ENCODE results near the gene SLC4A1AP.

The SLC4A1AP gene

DNA sequence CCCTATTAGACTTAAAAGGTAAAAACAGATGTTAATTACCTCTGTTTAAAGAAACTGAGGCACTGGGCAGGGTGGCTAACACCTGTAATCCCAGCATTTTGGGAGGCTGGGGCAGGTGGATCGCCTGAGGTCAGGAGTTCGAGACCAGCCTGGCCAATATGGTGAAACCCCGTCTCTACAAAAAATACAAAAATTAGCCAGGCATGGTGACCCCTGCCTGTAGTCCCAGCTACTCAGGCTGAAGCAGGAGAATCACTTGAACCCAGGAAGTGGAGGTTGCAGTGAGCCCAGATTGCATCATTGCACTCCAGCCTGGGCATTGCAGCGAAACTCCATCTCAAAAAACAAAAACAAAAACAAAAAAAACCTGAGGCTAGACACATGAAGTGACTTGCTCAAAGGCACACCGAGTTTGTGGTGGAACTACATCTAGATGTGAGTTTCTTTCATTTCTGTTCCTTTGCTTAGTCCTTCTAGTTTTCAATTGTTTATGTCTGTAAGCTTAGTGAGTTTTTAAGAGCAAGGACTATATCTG, 40.7 kb downstream of the SLC4A1AP start:
- no peak for DNase-seq

DNA sequence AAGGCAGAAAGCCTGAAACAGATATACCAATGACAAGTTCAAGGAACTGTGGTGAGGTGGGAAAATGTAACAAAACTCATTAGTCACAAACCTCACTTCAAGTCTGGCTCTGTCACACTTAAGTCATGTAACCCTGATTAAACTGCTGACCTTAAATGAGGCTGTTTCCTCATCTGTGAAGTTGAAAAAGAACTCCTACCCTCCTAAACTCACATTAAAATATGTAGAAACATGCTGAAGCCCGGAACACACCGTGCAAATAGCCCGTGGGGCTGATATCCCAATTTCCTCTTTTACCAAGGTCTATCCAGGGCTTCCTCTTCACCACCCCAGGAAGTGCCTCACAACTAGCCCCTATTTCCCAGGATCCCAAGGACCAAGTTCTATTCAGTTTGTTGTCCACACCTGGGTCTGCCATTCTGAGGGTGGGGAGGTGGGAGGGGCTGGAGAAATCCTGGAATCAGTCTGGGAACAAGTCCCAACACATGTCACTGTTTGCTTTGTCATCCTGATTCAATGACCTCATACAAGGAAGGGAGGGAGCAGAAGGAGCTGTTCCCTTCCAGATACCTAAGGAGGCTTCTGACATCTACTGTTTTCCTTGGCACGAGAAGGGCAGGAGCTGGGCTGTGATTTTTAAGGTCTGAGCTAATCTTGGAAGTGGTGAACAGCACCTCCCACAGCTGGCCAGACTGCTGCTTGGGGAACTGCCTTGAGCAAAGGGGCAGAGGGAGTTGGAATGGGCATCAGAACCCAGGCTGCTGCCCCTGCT, 42.3 kb downstream of the SLC4A1AP start:
- DNase-seq: no peak

DNA sequence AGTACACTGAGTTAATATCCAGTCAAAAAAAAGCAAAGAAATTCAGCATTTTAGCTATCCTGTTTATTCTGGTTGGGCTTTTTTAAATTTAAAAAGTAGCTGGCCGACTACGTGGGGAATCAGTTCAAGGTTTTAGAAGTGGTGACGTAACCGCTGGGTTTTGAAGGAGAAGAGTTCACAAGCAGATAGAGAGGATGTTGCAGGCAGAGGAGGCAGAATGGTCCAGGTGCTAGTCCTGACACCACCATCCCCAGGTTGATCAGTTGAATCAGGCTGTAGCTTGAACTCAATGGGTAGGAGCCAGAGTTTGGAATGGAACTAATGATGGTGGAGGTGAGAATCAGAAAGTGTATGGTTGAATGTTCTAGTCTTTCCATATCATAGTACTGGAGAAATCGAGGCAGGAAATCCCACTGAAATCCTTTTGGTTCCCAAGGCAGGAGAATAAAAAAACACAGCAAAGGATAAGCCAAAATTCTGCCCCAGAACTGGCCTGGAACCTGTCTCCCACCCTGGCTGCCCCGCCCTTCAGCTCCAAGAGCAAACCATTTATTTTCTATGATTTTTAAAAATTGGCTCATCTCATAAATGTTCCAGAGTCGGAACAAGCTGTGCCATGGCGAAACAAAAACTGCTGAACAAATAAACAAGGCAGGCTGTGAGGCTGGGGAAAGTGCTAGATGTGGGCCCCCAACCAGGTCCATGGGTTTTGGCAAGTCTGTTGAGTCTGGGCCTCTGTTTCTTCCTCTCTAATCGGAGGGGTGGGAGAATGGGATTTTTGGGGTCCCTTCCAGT, 44.0 kb downstream of the SLC4A1AP start:
- no peak for DNase-seq

DNA sequence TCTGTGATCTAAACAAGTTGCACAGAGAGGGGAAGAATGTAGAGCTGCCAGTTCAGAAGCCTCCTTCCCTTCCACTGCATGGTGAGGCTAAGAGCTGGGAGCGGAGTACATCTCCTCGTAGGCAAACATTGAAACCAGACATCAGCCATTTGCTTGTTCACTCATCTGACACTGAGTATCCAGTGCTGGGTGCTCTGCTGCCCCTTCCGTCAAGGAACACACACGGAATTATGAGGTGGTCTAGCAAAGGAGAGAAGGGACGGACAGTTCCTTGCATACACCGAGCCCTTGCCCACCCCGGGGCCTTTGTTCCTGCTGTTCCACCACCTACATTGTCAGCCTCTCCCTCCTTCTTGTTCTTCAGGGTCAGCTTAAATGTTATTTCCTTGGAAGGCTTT, 44.6 kb downstream of the SLC4A1AP start:
- DNase-seq: no peak

DNA sequence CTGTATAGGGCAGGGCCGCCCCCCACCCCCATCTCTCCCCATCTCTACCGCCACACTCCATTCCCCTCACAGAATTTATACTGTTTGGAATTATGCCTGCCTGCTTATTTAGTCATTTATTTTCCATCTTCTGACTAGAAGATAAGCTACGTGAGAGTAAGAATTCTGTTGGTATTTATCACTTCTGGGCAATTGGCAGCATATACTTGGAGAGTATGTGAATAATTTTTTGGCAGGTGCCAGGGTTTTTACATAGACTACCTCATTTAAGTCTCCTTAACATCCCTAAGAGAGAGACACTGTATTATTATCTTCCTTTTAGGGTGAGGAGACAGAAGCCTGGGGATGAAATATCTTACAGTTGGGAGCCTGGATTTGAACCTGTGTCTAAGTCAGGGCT, 45.0 kb downstream of the SLC4A1AP start:
- no peak for DNase-seq

DNA sequence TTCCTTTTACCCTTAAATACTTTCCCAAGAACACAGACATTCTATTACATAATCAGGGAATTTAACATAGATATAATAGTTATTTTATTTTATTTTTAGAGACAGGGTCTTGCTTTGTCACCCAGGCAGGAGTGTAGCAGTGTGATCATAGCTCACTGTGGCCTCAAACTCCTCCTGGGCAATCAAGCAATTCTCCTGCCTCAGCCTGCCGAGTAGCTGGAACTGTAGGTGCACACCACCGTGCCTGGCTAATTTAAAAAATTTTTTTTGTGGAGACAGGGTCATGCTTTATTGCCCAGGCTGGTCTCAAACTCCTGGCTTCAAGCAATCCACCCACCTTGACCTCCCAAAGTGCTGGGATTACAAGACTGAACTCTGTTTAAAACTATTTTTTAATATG, 45.6 kb downstream of the SLC4A1AP start:
- no peak for DNase-seq

DNA sequence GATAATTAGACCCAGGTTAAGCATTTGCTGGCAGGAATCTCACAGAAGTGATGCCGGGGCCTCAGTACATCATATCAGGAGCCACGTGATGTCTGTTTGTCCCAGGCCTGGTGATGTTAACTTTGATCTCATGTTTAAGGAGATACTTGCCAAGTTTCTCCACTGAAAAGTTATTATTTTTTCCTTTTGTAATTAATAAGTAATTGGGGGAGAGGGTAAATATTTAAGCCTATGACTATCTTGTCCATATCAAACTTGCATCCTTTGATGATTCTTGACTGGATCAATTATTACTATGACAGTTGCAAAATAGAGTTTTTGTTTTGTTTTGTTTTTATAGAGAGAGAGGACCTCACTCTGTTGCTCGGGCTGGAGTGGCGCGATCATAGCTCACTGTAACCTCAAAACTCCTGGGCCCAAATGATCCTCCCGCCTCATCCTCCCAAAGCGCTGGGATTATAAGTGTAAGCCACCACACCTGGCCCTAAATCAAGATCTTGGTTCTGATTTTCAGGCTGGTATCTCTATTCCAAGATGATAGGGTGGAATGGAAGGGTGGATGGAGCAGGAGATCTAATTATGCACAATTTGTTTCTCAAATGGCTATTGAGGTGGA, 46.4 kb downstream of the SLC4A1AP start:
- DNase-seq: no peak

DNA sequence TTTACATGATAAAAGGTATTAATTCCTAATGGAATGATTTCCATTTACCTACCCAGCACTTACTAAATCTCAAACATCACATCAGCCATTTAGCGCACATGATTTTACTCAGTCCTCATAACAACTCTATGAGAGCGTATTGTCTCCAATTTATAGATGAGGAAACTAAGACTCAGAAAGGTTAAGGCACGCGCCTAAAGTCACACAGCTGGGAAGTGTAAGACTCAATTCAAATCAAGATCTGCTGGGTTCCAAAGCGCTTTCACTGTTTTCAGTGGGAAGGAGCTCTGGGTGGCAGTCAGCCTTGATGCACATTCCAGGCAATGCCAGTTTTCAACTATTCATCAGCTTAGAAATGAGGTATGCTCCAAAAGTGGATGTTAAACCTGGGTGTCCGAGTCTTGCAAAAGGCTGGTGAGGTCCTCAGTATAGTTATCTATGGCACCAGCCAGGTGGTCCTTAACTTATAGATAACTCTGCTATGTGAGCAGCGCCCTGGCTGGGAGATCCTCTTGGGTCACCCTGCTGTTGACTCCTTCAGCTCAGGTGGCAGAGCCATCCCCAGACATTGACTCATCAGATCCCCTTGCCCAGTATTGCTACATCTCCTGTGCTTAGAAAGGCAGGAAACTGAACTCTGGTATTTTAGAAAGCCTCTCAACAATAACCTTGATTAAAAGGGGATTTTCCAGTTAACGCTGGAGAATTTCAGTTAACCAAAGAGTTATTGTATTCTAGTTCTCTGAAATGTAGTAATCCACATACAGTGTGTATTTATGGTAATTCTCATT, 47.1 kb downstream of the SLC4A1AP start:
- DNase-seq: no peak

DNA sequence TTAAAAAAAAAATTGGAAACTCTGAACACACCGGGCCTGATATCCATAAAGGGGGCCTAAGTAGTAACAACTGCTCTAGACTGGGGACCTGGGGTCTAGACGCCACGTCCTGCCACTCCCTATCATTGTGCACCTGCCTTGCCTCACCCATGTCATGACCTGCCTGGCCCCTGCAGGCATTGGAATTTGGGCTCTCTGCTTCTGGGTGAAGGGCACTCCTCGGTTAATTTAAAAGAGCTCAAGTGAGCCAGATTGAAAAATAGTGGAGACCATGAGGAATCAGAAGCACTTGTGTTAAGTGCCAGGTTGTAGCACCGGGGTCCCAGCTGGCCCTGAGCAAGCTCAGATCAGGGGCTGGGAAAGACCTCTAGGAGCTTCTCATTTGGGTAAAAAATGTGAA, 48.1 kb downstream of the SLC4A1AP start:
- no peak for DNase-seq

DNA sequence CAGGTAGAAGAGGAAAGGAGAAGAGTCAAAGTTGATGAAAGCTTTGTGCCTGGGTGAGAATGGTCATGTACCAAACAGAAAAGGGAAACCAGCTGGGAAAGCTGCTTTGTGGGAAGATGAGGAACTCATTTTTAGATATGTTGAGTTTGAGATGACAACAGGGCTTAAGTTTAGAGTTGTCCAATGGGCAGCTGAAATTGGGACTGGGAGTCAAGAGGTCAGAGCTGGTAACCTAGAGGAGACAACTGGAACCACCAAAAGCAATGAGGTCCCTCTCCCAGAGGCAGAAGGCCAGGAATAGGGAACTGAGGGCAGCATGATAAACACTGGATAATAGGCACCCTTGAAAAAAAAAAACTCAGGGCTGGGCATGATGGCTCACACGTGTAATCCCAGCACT, 48.8 kb downstream of the SLC4A1AP start:
- DNase-seq: no peak

DNA sequence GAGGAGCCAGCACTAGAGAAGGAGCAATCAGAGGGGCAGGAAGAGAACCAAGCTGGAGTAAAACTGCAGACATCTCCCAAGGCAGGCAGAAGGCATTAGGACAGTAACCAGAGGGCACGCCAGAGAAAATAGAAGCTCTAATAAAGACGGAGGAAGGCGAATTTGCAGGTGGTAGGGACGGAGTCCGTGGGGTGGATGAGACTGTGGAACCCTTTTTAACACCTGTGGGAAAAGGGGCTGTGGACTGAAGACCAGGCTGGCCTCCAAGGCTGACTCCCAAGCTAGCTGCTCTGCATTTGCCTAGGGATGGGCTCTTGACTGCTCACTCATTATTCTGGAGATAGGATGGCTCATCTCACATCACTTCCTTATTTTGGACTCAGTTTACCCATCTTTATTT, 49.5 kb downstream of the SLC4A1AP start:
- DNase-seq: no peak

DNA sequence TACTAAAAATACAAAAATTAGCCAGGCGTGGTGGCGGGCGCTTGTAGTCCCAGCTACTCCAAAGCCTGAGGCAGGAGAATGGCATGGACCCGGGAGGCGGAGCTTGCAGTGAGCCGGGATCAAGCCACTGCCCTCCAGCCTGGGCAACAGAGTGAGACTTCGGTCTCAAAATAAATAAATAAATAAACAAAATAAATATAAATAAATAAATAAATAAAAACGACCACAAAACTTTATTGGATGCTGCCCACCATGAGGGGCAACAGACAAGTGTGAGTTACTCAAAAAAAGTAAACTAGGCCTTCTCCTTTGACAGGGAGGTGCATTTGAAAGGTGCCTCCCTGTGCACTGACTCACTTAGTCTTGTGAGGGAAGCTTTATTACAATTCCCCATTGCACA, 50.4 kb downstream of the SLC4A1AP start:
- DNase-seq: no peak

DNA sequence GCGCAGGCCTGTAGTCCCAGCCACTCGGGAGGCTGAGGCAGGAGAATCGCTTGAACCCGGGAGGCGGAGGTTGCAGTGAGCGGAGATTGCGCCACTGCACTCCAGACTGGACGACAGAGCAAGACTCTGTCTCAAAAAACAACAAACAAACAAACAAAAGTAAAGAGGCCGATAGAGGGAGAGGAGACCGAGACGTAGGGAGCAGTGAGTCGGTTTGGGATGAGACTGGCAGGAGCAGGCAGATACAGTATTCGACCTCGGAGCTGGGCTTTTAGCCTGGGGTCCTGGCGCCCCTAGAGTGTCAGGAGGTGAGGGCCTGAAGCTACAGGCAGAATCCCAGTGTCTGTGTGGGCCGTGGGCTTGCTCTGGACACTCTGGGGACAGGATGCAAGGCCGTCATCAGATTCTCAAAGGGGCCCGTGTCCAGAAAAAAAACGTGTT, 51.2 kb downstream of the SLC4A1AP start:
- DNase-seq: no peak

DNA sequence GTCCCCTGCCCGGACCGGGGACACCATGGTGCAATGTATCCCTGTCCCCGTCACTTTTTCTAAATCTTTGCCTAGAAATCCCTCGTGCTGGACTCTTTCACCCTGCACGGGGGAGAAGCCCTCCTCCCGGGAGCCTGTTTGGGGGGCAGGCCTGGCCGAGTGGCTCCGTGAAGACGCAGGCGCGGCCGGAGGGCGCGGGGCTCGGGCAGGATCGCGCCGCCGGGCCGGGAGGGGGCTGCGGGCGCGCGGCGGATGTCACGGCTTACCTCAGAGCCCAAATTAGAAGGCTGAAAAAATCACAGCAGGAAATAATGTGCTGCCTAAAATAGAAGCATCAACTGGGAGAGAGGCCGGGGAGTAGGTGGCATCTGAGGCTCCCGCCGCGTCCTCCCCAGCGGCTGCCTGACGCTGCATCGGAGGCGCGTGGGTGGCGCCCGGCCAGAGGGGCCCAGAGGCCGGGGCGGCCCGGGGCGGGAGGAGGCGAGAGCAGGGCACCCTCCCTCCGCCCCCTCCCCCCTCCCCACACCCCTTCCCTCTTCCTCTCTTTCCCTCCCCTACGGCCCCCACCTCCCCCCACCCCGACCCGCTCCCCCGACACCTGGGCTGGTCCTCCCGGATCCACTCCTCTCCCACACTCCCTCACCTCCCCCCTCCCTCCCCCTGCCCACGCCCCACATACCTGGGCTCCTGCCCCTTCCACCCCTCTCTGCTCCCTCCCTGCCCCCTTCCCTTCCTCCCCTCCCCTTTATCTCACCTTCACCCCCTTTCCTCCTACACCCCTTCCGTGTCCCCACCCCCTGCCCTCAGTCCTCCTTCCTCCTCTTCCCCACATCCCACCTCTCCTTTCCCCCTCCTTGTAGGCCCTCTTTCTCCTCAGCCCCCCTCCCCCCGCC, 51.9 kb downstream of the SLC4A1AP start:
- DNase-seq: no peak

DNA sequence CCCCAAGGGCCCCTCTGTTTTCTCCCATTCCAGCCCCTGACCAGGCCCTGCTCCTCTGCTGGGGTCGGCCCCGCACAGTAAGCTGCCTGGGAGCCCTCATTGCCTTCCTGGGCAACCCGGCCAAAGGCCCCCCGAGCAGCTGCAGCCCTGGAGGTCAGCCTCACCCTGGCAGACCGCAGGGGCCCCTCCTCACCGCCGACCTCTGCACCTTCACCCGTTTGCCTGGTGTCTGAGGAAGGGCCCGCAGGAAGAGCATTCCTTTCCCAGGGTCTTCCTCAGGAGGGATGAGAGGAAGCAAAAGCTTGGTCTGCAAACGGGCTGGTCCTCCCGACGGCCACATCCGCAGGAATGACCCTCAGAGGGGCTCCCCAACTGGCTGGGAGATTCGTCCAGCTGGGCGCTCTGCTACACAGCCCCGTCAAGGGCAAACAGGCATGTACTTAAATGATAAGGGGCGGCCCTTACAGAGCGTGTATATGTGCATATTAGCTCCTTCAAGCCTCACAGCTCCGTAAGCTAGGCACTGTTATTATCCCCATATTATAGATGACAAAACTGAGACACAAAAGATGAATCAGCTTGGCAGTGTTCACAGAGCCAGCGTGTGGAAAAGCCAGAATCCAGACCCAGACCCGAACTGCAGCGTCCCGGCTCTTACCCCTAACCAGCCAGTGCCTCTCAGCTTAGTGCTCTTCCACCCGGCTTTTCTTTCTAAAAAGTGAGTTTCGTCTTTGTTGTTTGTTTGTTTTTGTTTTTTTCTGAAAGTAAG, 52.8 kb downstream of the SLC4A1AP start:
- no peak for DNase-seq

DNA sequence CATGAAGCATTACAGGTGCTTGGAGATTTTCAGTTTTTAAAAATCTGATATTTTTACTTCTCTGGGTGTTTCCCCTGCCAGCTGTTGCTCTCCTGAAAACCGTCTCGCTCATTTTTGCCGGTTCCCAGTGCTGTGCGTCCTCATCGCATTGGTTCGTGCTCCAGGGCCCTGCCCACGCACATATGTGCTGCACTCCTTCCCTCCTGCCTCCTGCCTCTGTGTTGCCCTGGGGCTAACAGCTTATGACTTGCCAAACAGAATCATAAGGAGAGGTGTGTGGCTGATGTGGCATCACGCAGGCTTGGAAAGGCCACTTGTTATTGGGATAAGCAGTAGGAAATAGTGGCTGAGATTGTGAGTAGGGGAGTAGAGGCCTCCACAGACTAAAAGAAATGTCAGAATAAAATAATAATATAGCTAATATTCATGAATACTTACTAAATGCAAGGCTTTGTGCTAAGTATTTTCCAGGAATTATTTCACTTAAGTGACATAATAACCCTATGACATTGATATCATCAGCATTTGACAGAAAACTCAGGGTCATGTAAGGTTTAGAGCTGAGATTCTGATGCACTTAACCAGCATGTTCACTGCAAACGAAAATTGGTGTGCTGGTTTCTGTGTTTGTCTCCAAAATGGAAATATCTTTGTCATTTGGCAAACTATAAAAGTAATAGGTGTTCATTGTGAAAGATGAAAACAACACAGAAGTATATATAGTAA, 53.5 kb downstream of the SLC4A1AP start:
- peak in 1 of 2 donors; percentile 17 for DNase-seq

DNA sequence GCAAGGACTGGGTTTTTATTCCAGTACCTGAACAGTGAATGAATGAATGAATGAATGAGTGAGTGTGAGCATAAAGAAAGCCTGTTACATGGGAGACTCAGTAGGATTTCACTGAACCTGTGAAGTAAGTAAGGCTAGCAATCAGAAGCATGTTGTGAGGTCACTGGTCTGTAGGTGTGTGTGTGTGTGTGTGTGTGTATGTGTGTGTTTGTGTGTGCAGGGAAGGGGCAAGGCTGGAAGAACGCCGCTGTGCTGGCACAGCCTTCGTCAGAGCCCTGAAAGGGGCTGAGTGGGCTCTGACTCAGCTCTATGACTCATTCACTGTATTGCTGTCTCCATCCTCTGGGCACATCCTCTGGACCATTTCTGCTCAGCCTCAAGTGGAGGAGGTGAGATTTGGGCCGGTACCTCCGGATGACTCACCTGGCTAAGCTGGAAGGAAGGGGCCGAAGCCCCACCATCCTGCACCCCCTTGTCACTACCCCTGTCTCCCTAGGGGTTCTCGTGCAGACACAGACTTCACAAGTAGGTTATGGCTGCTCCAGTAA, 56.4 kb downstream of the SLC4A1AP start:
- DNase-seq: peak; percentile 51 to 75

DNA sequence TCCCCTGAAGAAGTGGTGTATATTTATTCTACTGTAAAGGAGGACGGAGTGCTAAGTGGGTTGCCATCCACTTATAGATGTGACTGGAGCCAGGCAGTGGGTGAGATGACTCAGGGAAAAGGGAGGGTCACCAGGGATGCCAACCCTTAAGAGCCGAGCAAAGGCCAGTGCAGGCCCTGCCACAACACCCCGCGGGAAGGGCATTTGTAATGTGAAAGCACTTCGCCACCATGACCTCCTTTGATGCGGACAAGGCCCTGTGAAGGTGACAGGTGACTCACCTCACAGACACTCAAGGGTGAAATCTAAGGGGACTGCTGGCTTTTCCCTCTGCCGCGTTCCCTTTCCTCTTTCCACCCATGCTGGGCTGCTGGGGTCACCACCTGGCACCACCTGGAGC, 57.6 kb downstream of the SLC4A1AP start:
- no peak for DNase-seq

DNA sequence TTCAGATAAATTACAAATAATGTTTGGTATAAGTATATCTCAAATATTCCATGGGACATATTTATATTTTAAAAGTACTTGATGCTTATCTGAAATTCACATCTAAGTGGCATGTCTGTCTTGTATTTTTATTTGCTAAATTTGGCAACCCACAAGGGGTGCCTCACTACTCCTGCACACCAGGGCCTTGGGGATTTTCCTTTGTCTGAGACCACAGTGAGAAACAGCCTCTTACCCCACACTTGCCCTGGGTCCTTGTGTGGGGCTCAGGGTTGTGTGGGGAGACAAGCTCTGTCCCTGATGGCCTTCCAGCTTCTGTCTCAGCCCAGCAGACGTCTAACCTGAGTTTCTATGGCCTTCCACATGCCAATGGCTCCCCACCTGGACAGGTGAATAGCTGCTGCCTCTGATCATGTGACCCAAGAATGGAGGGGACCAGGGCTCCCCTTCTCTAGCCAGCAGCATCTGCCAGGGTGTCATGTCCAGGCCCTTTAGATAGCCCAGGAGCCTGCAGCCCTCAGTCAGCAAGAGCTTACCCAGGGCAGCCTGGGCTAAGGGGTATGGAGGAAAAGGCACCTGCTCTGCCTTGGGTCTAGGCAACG, 58.3 kb downstream of the SLC4A1AP start:
- no peak for DNase-seq

Measured in bone marrow (tissue), 2 donors.